Panc1 (cell line): ENCODE data around the gene ROBO1. TPM values are rescaled to one million over a fixed set of nuclear protein-coding genes. Genes with fewer than 3 reads are reported as not detected.

Source experiments
- ATAC-seq: fragments of 200-7000 bp; cut with Tn5 transposase; 2 replicates; pipeline ENCODE4 v1.9.1; 2020; ENCODE audit warnings: mild to moderate bottlenecking, moderate library complexity
- BruUV-seq: library from RNA; stranded (reverse); fragments of 400-500 nt; replicated peaks from 2 replicates; lab custom pipeline; 2021; lab: Mats Ljungman, UMichigan
- CTCF ChIA-PET: fragments of 300-600 bp; sonication (Branson Sonifier 250); formaldehyde crosslinking; loops from one replicate; lab custom pipeline; 2022; ENCODE audit warnings: antibody characterized with exemption; lab: Charles Lee
- POLR2A ChIA-PET: fragments of 300-600 bp; sonication (Branson Sonifier 250); formaldehyde crosslinking; loops from one replicate; lab custom pipeline; 2022; ENCODE audit warnings: antibody characterized with exemption; lab: Charles Lee
- DNase-seq: peaks from one replicate; pipeline ENCODE4 v3.0.0-alpha.2; 2010; ENCODE audit warnings: low read depth, low spot score
- H3K27ac ChIP-seq: 2 replicates; pipeline ENCODE4 v1.5.1; 2011; ENCODE audit warnings: mild to moderate bottlenecking, low read length, inconsistent platforms
- H3K27me3 ChIP-seq: fragments of 200-500 bp; sonication (Bioruptor generic); 2 replicates; pipeline ENCODE4 v1.6.0; 2014; ENCODE audit warnings: low read length, inconsistent platforms; ENCODE audit not compliant: control insufficient read depth, insufficient read depth
- H3K36me3 ChIP-seq: fragments of 200-500 bp; sonication (Bioruptor generic); 2 replicates; pipeline ENCODE4 v1.5.1; 2014; ENCODE audit warnings: inconsistent platforms, mild to moderate bottlenecking, low read length, moderate library complexity; ENCODE audit not compliant: control insufficient read depth, insufficient read depth
- H3K4me1 ChIP-seq: 2 replicates; pipeline ENCODE4 v1.5.1; 2011; ENCODE audit warnings: inconsistent platforms, mild to moderate bottlenecking, low read length, moderate library complexity; ENCODE audit not compliant: control insufficient read depth, insufficient read depth
- H3K4me3 ChIP-seq, 2 experiments: 2 replicates each; pipeline ENCODE4 v1.5.1; 2011 to 2012; ENCODE audit warnings: low read depth in 2 of 2, low read length in 2 of 2, mild to moderate bottlenecking in 2 of 2, inconsistent platforms in 1 of 2, moderate library complexity in 1 of 2
- H3K9me3 ChIP-seq: fragments of 200-500 bp; sonication (Bioruptor generic); 2 replicates; pipeline ENCODE4 v1.5.1; 2014; ENCODE audit warnings: low read depth, mild to moderate bottlenecking, inconsistent platforms, low read length, moderate library complexity; ENCODE audit not compliant: control insufficient read depth, insufficient read depth
- CTCF ChIP-seq: fragments of 450-650 bp; IDR thresholded peaks from 2 replicates; pipeline ENCODE4 v1.5.1; 2017; ENCODE audit warnings: mild to moderate bottlenecking
- POLR2AphosphoS5 ChIP-seq: IDR thresholded peaks from 2 replicates; pipeline ENCODE4 v1.6.1; 2012; ENCODE audit warnings: mild to moderate bottlenecking, low read depth, low read length, moderate library complexity
- REST ChIP-seq, 2 experiments: IDR thresholded peaks; 2 replicates each; pipeline ENCODE4 v1.6.1; 2011 to 2012; ENCODE audit warnings: low read depth in 2 of 2, control low read depth in 1 of 2, low read length in 1 of 2, mild to moderate bottlenecking in 1 of 2, moderate library complexity in 1 of 2; ENCODE audit not compliant: insufficient read depth in 1 of 2
- SIN3A ChIP-seq: IDR thresholded peaks from 2 replicates; pipeline ENCODE4 v1.6.1; 2012; ENCODE audit warnings: low read depth, mild to moderate bottlenecking, low read length, moderate library complexity, borderline replicate concordance; ENCODE audit not compliant: insufficient read depth
- TCF7L2 ChIP-seq: IDR thresholded peaks from 2 replicates; pipeline ENCODE4 v1.6.1; 2011; ENCODE audit warnings: mild to moderate bottlenecking, low read depth, low read length, inconsistent platforms
- in situ Hi-C: cut with HindIII; loops from 2 replicates; pipeline ENCODE4 v1.10.0; 2016; ENCODE audit warnings: low sequenced_read_pairs, low pct_unique_long_range_greater_than_20kb
- intact Hi-C: fragments of 100-400 bp; cut with micrococcal nuclease; formaldehyde crosslinking; loops from one replicate; pipeline ENCODE4 v1.10.0; 2022; ENCODE audit not compliant: unreplicated experiment
- total RNA-seq: library from RNA; stranded (reverse); gene quantifications from one replicate; pipeline ENCODE4 v1.2.1, GENCODE V29; 2021; ENCODE audit not compliant: unreplicated experiment

The ROBO1 gene
- total RNA-seq, 1 experiment from 2014 or later = 61.6 TPM

- intact Hi-C loops (no loop called here), in situ Hi-C loops (no loop called here)
- no peaks in the 10 kb centered on the region for H3K4me1 ChIP-seq
- no peak for DNase-seq
- no peak overlapping the region for H3K4me3 ChIP-seq
- H3K36me3 ChIP-seq = no peaks in the 10 kb centered on the region
- ChIA-PET CTCF (no interaction called here), POLR2A (no interaction called here)
- no peak overlapping the region for H3K27ac ChIP-seq
- ATAC-seq = no peak
- H3K9me3 ChIP-seq = no peaks in the 10 kb centered on the region
- TF ChIP-seq POLR2AphosphoS5 (no peak), REST (IDR thresholded peaks at IDR 0.05; ENCODE audit: insufficient read depth in 1 of 2, low read depth in 2 of 2, low read length in 1 of 2) (no peak), CTCF (no peak), SIN3A (no peak), TCF7L2 (no peak)
- H3K27me3 ChIP-seq = no peaks in the 10 kb centered on the region
- BruUV-seq = no TSS peak
These were observed 346.5 kb downstream of the ROBO1 start for GRCh38 chr3:79421273-79421672.

- intact Hi-C loops (no loop called here), in situ Hi-C loops (no loop called here)
- CTCF ChIA-PET = no interaction called here
- POLR2A ChIA-PET = no interaction called here
- TF ChIP-seq SIN3A (no peak), CTCF (no peak), REST (IDR thresholded peaks at IDR 0.05; ENCODE audit: insufficient read depth in 1 of 2, low read depth in 2 of 2, low read length in 1 of 2) (no peak), POLR2AphosphoS5 (no peak), TCF7L2 (no peak)
- H3K36me3 ChIP-seq = no peaks in the 10 kb centered on the region
- no peak for ATAC-seq
- no peak overlapping the region for H3K27ac ChIP-seq
- no peaks in the 10 kb centered on the region for H3K27me3 ChIP-seq
- H3K4me1 ChIP-seq = no peaks in the 10 kb centered on the region
- H3K4me3 ChIP-seq = no peak overlapping the region
- H3K9me3 ChIP-seq = no peaks in the 10 kb centered on the region
- DNase-seq = no peak
- no TSS peak for BruUV-seq
These were observed 348.8 kb downstream of the ROBO1 start for GRCh38 chr3:79418855-79419621.
